Transverse colon (tissue), 4 donors: Measurements from ENCODE around the gene SVBP. TPM values are rescaled to one million over a fixed set of nuclear protein-coding genes. Genes with fewer than 3 reads are reported as not detected.

Experiments
- DNase-seq: peaks from one replicate; pipeline ENCODE4 v3.0.0-alpha.2; 2019
- H3K27ac ChIP-seq, 4 donors: fragments of 200-600 bp; sonication (generic); 2 replicates each; pipeline ENCODE4 v1.5.1; 2016 to 2018; ENCODE audit warnings: inconsistent platforms in 4 of 4
- H3K27me3 ChIP-seq: fragments of 200-600 bp; sonication (generic); 2 replicates; pipeline ENCODE4 v1.5.1; 2017; ENCODE audit warnings: inconsistent platforms
- H3K36me3 ChIP-seq, 4 donors: fragments of 200-600 bp; sonication (generic); 2 replicates each; pipeline ENCODE4 v1.5.1; 2017 to 2019; ENCODE audit warnings: inconsistent platforms in 4 of 4
- H3K4me1 ChIP-seq, 4 donors: fragments of 200-600 bp; sonication (generic); 2 replicates each; pipeline ENCODE4 v1.5.1; 2017 to 2020; ENCODE audit warnings: inconsistent platforms in 4 of 4
- H3K4me3 ChIP-seq, 4 donors: fragments of 200-600 bp; sonication (generic); 1 replicate in 1 of 4; 2 replicates in 3 of 4; pipeline versions ENCODE4 v1.5.1 to v1.6.1; 2017 to 2019; ENCODE audit warnings: inconsistent platforms in 4 of 4
- H3K9me3 ChIP-seq, 2 donors: fragments of 200-600 bp; sonication (generic); 2 replicates each; pipeline ENCODE4 v1.5.1; 2017 to 2019; ENCODE audit warnings: inconsistent platforms in 2 of 2
- EP300 ChIP-seq: sonication (generic); formaldehyde crosslinking; IDR thresholded peaks from one replicate; pipeline ENCODE4 v1.6.1; 2017; ENCODE audit warnings: antibody characterized with exemption, low read depth
- POLR2A ChIP-seq: fragments of 450-650 bp; IDR thresholded peaks from one replicate; pipeline ENCODE4 v1.6.1; 2016; ENCODE audit warnings: antibody characterized with exemption, mild to moderate bottlenecking, moderate library complexity
- POLR2AphosphoS5 ChIP-seq, 3 donors: sonication (generic); formaldehyde crosslinking; IDR thresholded peaks; one replicate each; pipeline ENCODE4 v1.6.1; 2016; ENCODE audit warnings: antibody characterized with exemption in 3 of 3
- WGBS, 2 donors: methylation state at CpG; one replicate each; pipeline ENCODE4 v1.1.5; 2018; ENCODE audit warnings: low coverage in 1 of 2; 5-methylcytosine and 5-hydroxymethylcytosine counted together
- in situ Hi-C, 4 donors: fragments of 200-750 bp; cut with MboI; loops; one replicate each; pipeline versions ENCODE4 v1.15.0 to v1.15.1; 2017; ENCODE audit warnings: low sequenced_read_pairs in 3 of 4, low pct_ligation_motif_present in 1 of 4, low pct_unique_long_range_greater_than_20kb in 1 of 4
- intact Hi-C: fragments of 100-400 bp; cut with DNase I; formaldehyde crosslinking; loops from one replicate; pipeline ENCODE4 v1.15.1; 2023; ENCODE audit warnings: low total_unique reads
- total RNA-seq, 4 donors: library from RNA; depleted of rRNA; stranded (reverse); fragments of >200 nt; gene quantifications; one replicate each; pipeline ENCODE4 v1.1.0, GENCODE V29; 2016
- TF ChIP-seq, protein P1 (sequence below), 5 experiments: fragments of 200-600 bp in 3 of 5; fragments of 450-650 bp in 2 of 5; sonication (generic) in 3 of 5; IDR thresholded peaks; 1 replicate in 2 of 5; 2 replicates in 3 of 5; pipeline ENCODE4 v1.5.1; 2016 to 2017; ENCODE audit warnings: antibody characterized with exemption in 5 of 5, inconsistent platforms in 3 of 5, mild to moderate bottlenecking in 2 of 5, moderate library complexity in 1 of 5

The SVBP gene
- total RNA-seq, 4 donors from 2014 or later = 15.3 to 33.3 (median 17.6) TPM

DNA sequence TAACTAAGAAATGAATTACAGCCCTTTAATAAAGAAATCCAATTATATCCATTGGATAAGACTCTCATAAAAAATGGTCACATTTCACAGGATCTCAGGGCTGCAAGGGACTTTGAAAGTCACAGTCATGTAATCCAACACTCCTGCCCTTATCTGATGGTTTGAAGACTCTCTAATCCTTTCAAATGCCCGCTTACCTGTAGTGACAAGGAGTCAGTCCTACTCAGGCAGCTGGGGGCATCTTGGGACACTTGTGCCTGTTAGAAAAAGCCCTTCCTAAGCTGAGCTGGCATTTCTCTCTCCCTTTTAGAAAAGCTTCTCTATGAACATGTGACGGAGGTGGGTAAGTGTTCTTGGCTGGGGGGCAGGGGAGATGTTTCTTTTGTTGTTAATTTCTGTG, 18.2 kb upstream of the SVBP start:
- H3K4me3 ChIP-seq = no peak overlapping the region
- H3K36me3 ChIP-seq = no peaks in the 10 kb centered on the region
- in situ Hi-C loops (no loop called here), intact Hi-C loops (no loop called here)
- TF ChIP-seq EP300 (no peak), POLR2AphosphoS5 (IDR thresholded peaks at IDR 0.05) (no peak), POLR2A (no peak)
- TF ChIP-seq, protein P1, sequence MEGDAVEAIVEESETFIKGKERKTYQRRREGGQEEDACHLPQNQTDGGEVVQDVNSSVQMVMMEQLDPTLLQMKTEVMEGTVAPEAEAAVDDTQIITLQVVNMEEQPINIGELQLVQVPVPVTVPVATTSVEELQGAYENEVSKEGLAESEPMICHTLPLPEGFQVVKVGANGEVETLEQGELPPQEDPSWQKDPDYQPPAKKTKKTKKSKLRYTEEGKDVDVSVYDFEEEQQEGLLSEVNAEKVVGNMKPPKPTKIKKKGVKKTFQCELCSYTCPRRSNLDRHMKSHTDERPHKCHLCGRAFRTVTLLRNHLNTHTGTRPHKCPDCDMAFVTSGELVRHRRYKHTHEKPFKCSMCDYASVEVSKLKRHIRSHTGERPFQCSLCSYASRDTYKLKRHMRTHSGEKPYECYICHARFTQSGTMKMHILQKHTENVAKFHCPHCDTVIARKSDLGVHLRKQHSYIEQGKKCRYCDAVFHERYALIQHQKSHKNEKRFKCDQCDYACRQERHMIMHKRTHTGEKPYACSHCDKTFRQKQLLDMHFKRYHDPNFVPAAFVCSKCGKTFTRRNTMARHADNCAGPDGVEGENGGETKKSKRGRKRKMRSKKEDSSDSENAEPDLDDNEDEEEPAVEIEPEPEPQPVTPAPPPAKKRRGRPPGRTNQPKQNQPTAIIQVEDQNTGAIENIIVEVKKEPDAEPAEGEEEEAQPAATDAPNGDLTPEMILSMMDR (IDR thresholded peaks at IDR 0.05) = no peak
- H3K9me3 ChIP-seq = no peaks in the 10 kb centered on the region
- 94 to 98% methylated on average over 2 of the region's 2 CpGs for WGBS, 2 donors
- H3K27ac ChIP-seq = no peak overlapping the region
- H3K4me1 ChIP-seq = no peaks in the 10 kb centered on the region
- no peak for DNase-seq
- no peaks in the 10 kb centered on the region for H3K27me3 ChIP-seq

DNA sequence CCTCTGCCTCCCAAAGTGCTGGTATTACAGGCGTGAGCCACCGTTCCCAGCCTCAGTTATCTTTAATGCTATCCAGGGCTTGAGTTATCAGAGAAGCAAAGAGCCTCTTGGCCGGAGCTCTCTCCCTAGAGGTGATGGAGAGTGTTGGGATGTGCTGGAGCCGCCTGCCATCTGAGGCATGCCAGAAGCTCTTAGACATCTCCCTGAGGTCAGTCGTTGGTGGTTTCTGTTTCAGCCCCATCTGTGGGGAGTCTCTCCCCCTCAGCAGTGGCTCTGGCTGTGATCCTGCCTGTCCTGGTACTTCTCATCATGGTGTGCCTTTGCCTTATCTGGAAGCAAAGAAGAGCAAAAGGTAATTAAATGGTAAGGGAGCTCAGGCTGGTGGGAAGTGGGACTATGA, 17.6 kb upstream of the SVBP start:
- no peaks in the 10 kb centered on the region for H3K27me3 ChIP-seq
- no peaks in the 10 kb centered on the region for H3K36me3 ChIP-seq
- TF ChIP-seq EP300 (no peak), POLR2AphosphoS5 (IDR thresholded peaks at IDR 0.05) (no peak), POLR2A (no peak)
- TF ChIP-seq, protein P1 (IDR thresholded peaks at IDR 0.05) = no peak
- intact Hi-C loops = no loop called here
- DNase-seq = no peak
- no peaks in the 10 kb centered on the region for H3K4me1 ChIP-seq
- 89 to 100% methylated on average over 2 to 5 of the region's 5 CpGs for WGBS, 2 donors
- in situ Hi-C loops = no loop called here
- H3K27ac ChIP-seq = no peak overlapping the region
- H3K9me3 ChIP-seq = no peaks in the 10 kb centered on the region
- no peak overlapping the region for H3K4me3 ChIP-seq

DNA sequence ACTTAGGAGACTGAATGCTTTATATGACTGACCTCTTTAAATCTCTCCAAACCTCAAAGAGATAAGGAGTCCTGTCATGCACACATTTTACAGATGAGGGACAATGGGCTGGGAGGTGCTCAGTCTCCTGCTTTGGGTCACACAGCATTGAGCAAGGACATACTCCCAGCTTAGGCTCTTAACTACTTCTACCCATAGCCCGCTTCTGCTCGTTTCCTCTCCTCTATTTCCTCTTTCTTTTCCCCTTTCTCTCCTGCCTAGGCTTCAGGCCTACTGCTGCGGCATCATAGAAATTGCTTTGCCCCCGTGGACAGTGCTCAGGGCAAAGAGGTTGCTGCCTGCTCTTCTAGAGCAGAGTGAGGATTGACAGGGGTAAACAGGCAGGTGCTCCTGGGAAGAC, 16.8 kb upstream of the SVBP start:
- Histone ChIP-seq H3K9me3 (no peaks in the 10 kb centered on the region), H3K27me3 (no peaks in the 10 kb centered on the region), H3K4me1 (no peaks in the 10 kb centered on the region), H3K4me3 (no peak overlapping the region), H3K27ac (no peak overlapping the region), H3K36me3 (no peaks in the 10 kb centered on the region)
- 80 to 83% methylated on average over 4 of the region's 4 CpGs for WGBS, 2 donors
- in situ Hi-C loops = no loop called here
- intact Hi-C loops = no loop called here
- TF ChIP-seq POLR2A (no peak), POLR2AphosphoS5 (IDR thresholded peaks at IDR 0.05) (no peak)
- DNase-seq = no peak

DNA sequence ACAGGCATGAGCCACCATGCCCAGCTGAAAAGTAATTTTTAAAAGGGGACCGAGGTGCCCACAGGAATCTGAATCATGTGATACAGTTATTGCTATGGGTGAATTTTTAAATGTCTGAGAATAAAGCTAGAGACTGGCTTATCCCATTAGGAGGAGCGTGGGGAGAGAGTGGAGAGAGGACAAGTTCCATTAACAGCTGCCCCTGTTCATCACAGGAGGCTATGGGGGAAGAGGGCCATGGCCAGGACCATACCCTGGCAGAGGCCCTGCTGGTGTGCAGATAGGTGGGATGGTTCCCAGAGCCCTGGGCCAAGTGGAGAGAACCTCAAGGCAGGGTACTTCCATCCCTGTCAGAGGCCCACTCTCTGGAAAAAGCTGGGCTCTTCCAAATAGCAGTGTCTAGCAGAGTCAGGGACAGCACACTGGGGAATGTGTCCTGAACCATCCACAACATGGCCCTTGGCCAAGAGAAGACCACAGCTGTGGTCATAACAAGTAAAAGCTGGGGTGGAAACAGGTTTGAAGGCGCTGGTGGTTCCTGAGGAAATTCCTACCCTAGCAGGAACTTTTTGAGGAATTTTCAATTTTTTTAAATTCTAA, 15.5 kb upstream of the SVBP start:
- intact Hi-C loops = no loop called here
- TF ChIP-seq POLR2AphosphoS5 (IDR thresholded peaks at IDR 0.05) (no peak), POLR2A (no peak), EP300 (no peak)
- TF ChIP-seq, protein P1 (IDR thresholded peaks at IDR 0.05) = no peak
- Histone ChIP-seq H3K4me1 (no peaks in the 10 kb centered on the region), H3K27me3 (no peaks in the 10 kb centered on the region), H3K4me3 (no peak overlapping the region), H3K36me3 (no peaks in the 10 kb centered on the region), H3K9me3 (no peaks in the 10 kb centered on the region), H3K27ac (no peak overlapping the region)
- 93 to 100% methylated on average over 1 to 3 of the region's 3 CpGs for WGBS, 2 donors
- in situ Hi-C loops = no loop called here
- no peak for DNase-seq

DNA sequence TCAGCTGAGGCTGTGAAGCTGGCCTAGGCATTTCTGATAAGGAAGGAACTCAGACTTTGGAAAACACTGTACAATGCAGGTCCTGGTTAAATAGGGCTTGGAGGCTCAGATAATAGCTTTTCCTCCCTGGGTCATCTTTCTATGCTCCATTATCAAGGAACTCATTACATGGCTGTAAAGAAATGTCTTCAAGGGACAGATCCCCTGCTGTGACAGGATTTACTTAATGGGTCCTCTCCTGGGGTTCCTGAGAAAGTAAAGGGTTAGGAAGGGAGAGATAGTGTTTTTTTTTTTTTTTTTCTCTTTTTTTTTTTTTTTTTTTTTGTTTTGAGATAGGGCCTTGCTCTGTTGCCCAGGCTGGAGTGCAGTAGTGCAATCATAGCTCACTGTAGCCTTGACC, 14.1 kb upstream of the SVBP start:
- DNase-seq = no peak
- no peak overlapping the region for H3K4me3 ChIP-seq
- no peaks in the 10 kb centered on the region for H3K36me3 ChIP-seq
- intact Hi-C loops = no loop called here
- no peak for TF ChIP-seq POLR2AphosphoS5 (IDR thresholded peaks at IDR 0.05)
- no peak for TF ChIP-seq POLR2A
- TF ChIP-seq, protein P1 (IDR thresholded peaks at IDR 0.05) = no peak
- TF ChIP-seq EP300 = no peak
- no peak overlapping the region for H3K27ac ChIP-seq
- H3K27me3 ChIP-seq = no peaks in the 10 kb centered on the region
- no peaks in the 10 kb centered on the region for H3K9me3 ChIP-seq
- in situ Hi-C loops = no loop called here
- H3K4me1 ChIP-seq = no peaks in the 10 kb centered on the region
